AG20443 (cell line): ENCODE results near the gene PAM.

Experiments
- DNase-seq: peaks from one replicate; pipeline ENCODE4 v3.0.0; 2012; ENCODE audit warnings: low spot score, mixed read lengths

PAM gene

GRCh38 chr5:102781359-102781758 lies 26.3 kb downstream of the PAM start:
- DNase-seq, result no peak

DNA sequence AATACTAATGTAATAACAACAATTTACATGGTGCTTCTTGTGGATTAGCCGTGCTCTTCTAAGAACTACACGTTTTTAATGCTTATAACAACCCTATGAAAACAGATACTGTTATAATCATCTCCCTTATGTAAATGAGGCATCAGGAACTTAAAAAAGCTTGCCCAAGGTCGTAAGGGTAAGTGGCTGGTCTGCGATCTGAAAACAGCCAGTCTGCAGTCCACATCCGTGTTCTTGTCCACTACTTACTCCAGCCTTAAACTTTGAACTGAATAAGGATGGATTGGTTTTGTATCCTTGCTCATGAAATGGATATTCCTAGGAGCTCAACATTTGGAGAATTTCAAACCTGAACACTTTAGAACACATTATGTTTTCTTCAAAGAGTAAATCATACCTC lies 26.7 kb downstream of the PAM start:
- DNase-seq, result no peak

DNA sequence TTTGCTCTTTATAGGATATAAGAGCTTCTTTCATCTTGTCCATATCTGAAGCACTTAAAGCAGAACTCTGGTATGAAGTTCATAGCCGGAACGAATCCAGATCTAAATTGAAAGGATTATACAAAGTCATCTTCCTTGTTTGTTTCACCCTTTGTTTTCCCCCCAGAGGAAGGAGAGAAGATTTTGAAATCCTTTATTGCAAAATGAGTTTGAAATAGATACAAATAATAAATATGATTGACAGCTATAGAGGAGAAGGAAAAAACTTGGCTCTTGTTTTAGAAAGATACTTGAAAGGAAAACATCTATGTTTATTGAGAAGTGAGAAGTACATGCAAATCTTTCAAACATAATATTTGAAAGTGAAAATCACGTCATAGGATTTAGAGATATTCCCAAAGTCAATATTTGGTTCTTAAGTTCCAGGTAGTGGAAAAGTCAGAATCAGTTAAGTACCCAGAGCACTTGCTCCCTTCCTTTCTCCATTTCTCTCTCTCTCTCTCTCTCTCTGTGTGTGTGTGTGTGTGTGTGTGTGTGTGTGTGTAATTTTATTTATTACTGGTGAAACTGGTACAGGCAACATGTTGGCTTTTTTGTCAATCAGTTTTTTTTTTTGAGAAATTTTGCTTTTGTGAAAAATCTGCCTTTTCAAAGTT lies 27.2 kb downstream of the PAM start:
- DNase-seq, result no peak

GRCh38 chr5:102787134-102787533 lies 32.0 kb downstream of the PAM start:
- no peak for DNase-seq

GRCh38 chr5:102788788-102789187 lies 33.7 kb downstream of the PAM start:
- no peak for DNase-seq

GRCh38 chr5:102789469-102789868 lies 34.4 kb downstream of the PAM start:
- no peak for DNase-seq

- no peak for DNase-seq
These were observed 35.6 kb downstream of the PAM start for GRCh38 chr5:102790748-102791147.

DNA sequence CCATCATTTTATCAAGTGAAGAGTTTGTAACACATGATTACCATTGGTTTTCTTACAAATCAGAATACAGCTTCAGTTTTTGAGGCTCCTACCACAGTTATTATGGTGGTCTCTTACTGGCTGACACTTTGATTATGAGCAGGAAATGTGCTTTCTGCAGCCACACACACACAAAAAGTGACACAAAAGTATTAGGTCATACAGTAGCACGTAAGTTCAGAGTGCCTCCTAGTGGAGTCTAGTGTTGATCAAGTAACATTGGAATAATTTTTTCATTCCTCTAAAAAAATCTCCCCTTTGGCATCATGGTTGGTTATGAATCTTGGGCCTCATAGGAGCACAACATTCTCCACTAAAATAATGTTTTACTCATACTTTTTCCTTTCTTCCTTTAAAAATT lies 37.6 kb downstream of the PAM start:
- peak; percentile 17 for DNase-seq

DNA sequence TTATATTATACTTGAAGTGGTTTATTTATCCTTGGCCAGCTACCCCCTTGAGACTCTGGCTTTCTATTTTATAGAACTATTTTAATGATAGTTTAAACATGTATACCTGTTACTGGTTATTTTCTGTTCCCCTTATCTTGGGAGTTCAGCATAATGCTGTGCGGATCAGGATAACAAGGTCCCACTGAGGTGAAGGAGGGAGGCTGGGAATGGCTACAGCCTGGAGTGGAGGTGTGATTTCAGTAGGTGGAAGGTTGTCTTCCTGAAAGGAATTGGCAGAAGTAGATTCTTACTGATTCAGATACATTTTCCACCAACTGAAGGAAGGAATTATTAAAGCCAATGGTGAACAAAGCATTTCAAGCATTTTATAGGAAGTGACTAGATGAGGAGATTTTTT lies 38.9 kb downstream of the PAM start:
- DNase-seq, result no peak

DNA sequence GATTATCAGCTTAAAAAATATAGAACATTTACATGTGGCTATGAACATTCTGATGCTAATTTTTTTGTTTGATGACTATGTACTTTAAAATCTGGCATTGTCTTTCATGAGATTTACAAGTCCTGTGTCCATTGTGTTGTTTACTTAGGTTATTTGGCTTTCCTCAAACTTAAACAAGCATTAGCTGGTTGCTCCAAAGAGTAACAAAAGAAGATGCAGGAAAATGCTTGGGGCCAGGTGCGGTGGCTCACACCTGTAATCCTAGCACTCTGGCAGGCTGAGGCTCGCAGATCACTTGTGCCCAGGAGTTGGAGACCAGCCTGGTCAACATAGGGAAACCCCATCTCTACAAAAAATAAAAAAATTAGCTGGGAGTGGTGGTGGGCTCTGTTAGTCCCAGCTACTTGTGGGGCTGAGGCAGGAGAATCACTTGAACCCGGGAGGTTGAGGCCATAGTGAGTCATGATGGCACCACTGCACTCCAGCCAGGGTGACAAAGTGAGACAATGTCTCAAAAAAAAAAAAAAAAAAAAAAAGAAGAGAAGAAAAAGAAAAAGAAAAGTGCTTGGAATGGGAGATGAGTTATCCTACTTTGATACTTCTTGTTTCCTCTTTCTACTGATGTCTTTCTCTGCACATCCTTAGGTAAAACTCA lies 39.7 kb downstream of the PAM start:
- no peak for DNase-seq

GRCh38 chr5:102795526-102795925 lies 40.4 kb downstream of the PAM start:
- DNase-seq, result no peak

DNA sequence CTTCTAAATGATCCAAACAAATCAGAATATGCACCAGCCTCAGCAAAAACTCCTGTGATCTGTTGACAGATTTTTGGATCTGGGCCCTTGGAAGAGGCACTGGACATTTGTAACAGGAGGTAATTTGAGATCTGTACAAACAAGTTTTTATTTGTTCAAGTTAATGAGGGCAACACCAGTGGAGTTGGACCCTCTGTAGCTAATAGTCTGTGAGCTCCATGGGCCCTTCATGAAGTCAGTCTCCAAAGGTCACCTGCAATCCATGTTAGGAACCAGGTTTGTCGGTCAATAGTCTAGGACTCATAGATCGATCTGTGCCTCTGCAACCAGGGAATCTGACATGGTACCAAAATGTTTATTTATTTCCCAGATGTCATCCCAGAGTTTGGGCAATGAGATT lies 40.9 kb downstream of the PAM start:
- no peak for DNase-seq

DNA sequence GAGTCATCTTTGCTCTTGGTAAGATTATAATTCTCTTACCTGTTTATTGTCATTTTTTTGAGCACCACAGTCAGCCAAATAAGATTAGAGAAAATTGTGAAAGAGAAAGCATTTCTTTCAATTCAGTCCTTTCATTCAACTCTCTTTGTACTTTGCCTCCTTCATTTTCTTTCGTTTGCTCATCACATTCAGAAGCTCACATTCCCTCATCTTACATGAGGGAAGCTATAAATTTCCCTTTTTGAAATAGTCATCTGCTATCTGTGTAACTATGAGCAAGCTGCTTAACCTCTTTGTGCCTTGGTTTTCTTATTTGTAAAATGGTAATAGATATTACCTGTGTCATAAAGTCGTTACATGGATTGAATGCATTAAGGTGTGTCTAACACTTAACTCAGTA lies 41.4 kb downstream of the PAM start:
- no peak for DNase-seq

- no peak for DNase-seq
These were observed 42.3 kb downstream of the PAM start for GRCh38 chr5:102797322-102797884.

- no peak for DNase-seq
These were observed 43.1 kb downstream of the PAM start for GRCh38 chr5:102798104-102798785.

GRCh38 chr5:102799017-102799416 lies 43.9 kb downstream of the PAM start:
- DNase-seq, result no peak

GRCh38 chr5:102800427-102800826 lies 45.3 kb downstream of the PAM start:
- no peak for DNase-seq

GRCh38 chr5:102801371-102801770 lies 46.3 kb downstream of the PAM start:
- DNase-seq, result no peak

- no peak for DNase-seq
These were observed 47.8 kb downstream of the PAM start for GRCh38 chr5:102802708-102803458.

DNA sequence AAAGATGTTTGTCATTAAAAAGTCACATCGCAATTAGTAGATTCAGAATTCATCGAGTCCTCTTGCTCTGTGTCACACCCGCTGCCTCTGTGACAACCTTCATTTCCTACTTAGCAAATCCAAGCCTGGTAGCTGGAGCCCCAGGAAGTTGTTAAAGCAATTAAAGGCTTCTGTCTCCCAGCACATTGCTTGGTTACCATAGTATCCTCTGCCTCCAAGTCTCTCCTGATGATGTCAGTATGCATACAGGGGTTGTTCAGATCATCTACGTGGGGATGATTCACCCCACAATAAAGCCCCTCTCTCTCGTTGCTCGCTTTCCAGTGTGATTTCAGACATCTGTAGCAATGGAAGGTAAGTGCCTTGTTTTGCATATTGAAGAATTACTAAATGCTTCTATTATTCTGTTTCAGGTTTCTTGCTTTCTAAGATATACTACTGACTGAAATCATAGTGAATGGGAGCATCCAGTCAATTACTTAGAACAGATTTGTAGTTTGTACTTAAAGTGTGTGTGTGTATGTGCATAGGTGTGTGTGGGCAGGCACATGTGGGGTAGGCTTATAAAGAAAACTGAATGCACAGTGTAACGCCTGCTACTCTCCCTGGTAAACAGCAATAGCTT lies 52.9 kb downstream of the PAM start:
- no peak for DNase-seq

DNA sequence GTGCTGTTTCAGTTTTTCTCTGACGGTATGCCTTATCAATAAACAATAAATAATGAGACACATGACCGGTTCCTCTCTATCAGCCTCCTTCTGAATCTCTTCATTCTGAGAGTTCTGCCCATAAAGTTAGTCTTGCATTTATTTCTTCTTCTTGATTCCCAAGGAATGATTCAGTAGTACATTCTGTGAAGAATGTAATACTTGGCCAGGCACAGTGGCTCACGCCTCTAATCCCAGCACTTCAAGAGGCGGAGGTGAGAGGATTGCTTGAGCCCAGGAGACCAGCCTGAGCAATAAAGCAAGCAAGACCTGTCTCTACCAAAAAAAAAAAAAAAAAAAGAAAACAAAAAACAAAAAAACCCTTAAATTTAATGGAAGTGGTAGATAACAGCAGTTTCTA lies 53.9 kb downstream of the PAM start:
- no peak for DNase-seq

DNA sequence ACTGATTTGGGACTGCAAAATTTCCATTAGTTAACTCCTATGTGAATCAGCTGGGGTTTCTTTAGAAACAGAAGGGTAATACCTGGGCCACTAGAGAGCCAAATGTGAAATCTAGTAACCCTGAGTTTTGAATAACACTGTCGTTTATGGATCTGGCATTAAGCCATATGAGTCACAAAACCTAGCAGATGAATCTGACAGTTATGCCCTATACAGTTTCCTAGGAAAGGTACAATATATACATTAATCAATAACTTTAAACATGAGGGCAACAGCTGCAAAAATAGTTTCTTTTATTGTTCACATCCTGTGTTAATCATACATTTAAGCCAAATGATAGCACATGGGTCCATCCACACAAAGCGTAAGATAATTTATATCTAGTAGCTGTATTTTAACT lies 56.9 kb downstream of the PAM start:
- DNase-seq, result no peak
